Fibroblast of villous mesenchyme (primary cell): Measurements from ENCODE around the gene ENTPD1. TPM values are rescaled to one million over a fixed set of nuclear protein-coding genes. Genes with fewer than 3 reads are reported as not detected.
"Not testable (repeated sequence)": the region's sequence is repeated elsewhere in the genome, so short reads cannot be mapped to it uniquely, and the experiment has no call there.

ENCODE experiments used
- DNase-seq: peaks from one replicate; pipeline ENCODE4 v3.0.0-alpha.2; 2010; ENCODE audit warnings: low read depth
- H3K4me3 ChIP-seq: 2 replicates; pipeline ENCODE4 v1.5.1; 2011; ENCODE audit warnings: low read depth, mild to moderate bottlenecking, low read length
- total RNA-seq: library from RNA; depleted of rRNA; stranded (reverse); fragments of >200 nt; gene quantifications from 2 replicates; pipeline ENCODE4 v1.2.3, GENCODE V29; 2012
- TF ChIP-seq, protein P1 (sequence below): IDR thresholded peaks from 2 replicates; pipeline ENCODE4 v1.5.1; 2012; ENCODE audit warnings: low read depth, mild to moderate bottlenecking, low read length; ENCODE audit not compliant: insufficient read depth

Gene ENTPD1
- total RNA-seq, 1 donor, result 0.86 TPM

DNA sequence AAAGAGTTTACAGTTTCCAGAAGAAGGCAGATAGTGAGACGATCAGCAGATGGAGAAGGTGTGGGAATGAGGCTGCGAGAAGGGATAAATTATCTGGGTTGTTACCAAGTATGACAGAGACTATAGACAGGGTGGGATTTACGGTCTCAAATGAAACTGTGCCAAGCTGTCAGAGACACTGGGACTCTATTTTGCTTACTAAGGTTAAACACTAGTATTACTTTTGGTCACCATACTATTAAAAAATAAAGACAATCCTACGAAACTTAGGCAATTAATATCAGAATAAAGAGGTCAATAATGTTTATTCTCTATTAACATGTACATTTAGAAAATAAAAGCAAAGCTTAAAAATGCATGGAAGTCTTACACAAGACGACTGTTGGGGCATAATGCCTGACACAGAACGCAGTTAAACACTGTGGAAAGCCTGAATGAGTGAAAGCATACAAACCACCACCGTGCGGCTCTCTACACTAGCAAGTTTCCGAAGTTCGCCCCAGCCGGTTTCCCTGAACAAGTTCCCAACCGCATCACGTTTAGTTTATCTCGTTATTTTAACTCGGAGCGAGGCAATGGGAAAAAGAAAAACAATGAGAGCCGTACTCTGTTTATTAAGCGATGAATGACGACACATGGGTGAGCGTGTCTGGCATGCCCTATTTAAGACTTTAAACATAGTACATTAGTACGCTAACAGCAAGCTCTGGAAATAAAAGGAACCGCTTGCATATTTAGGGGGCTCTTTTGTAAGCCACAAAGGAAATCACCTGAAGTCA, 150.9 kb downstream of the ENTPD1 start:
- TF ChIP-seq, protein P1, sequence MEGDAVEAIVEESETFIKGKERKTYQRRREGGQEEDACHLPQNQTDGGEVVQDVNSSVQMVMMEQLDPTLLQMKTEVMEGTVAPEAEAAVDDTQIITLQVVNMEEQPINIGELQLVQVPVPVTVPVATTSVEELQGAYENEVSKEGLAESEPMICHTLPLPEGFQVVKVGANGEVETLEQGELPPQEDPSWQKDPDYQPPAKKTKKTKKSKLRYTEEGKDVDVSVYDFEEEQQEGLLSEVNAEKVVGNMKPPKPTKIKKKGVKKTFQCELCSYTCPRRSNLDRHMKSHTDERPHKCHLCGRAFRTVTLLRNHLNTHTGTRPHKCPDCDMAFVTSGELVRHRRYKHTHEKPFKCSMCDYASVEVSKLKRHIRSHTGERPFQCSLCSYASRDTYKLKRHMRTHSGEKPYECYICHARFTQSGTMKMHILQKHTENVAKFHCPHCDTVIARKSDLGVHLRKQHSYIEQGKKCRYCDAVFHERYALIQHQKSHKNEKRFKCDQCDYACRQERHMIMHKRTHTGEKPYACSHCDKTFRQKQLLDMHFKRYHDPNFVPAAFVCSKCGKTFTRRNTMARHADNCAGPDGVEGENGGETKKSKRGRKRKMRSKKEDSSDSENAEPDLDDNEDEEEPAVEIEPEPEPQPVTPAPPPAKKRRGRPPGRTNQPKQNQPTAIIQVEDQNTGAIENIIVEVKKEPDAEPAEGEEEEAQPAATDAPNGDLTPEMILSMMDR, result peak; percentile 34
- DNase-seq, result peak; percentile 72
- H3K4me3 ChIP-seq, result peak overlapping the region; percentile 68

DNA sequence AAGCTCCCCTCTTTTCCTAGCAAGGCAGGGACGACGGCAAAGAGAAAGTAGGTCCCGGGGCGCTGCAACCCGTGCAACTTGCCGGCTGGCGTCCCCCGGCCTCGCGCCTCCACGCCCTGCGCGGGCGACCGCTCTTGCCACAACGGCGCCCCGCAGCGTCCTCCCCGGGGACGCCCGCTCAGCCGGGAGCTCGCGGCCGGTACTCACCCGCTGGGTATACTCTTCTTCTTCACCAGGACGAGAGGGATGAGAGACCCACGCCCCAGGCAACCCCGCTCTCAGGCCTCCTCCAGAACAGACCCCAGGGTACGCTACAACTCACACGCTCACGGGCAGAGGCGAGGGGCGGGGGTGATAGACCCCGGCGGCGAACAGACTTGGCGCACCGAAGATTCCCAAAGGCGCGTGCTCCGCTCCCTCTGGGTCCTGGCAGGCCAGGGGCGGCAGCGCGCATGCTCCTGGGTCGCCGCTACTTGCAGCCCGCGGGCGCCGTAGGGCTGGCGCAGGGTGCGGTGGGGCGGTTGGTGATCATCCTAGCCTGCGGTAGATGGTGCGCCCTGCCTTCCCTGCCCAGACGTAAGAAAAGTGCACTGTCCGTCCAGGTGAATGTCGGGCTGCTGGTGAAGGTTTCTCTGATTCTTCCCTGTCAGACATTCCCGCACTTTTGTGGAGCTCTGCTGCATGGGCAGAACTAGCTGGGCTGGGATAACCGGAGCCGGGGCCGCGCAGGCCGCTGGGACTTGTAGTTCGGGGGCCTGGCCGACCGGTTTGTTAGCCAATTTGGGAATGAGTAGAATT, 151.7 kb downstream of the ENTPD1 start, which contains the start of gene CC2D2B:
Gene CC2D2B, plus strand, starts transcription at position 520 of the 798 bp plus-strand sequence. CDS start 3,349 bp downstream, outside the sequence.
- TF ChIP-seq, protein P1, result no peak
- peak; percentile 82 for DNase-seq
- H3K4me3 ChIP-seq, result peak within 1 kb of the TSS; percentile 68

DNA sequence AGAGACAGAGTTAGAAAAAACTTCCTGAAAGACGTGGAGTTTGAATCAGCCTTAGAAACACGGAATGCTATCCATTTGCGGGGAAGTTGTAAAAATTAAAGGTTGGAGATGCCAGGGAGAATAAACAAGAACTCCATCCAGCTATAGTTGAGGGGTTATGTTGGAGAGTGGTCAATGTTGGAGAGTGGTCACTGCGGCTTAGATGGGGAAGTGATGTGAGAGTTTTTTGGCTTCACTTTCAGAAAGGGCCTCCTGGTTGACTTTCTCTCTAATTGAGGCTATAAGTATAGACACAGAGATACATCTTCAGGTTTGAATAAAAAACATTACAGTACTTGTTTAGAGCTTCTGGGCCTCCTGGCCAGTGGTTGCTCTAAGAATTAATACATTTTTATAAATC, 152.5 kb downstream of the ENTPD1 start:
- TF ChIP-seq, protein P1, result no peak
- DNase-seq, result no peak
- no peak overlapping the region for H3K4me3 ChIP-seq

DNA sequence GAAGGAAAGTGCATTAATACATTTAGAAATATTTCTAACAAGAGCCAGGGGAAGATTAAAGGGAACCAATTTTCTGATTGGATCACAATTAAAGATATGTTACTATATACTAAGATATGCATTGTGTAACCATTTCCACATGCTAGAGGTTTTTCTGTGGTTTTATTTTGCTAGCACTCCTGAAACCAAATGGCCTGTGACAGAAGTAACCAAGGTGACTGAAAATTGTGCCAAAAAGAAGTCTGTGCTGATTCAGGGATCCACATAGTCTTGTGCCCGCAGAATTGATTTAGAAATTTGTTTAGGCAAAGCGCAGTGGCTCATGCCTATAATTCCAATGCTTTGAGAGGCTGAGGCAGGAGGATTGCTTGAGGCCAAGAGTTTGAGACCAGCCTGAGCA, 153.6 kb downstream of the ENTPD1 start:
- H3K4me3 ChIP-seq, result no peak overlapping the region
- TF ChIP-seq, protein P1, result no peak
- DNase-seq, result no peak

DNA sequence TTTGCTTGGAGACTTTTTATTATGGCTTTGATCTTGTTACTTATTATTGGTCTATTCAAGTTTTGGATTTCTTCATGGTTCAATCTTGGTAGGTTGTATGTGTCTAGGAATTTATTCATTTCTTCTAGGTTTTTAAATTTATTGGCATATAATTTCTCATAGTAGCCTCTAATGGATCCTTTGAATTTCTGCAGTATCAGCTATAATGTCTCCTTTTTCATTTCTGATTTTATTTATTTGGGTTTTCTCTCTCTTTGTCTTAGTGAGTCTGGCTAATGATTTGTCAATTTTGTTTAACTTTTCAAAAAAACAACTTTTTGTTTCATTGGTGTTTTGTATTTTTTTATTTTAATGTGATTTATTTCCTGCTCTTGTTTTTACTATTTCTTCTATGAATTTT, 160.1 kb downstream of the ENTPD1 start:
- DNase-seq, H3K4me3 ChIP-seq: not testable (repeated sequence)

Other genes starting within 250 kb of the ENTPD1 start
- gene SORBS1, start 194.8 kb upstream of the ENTPD1 start, total RNA-seq, result 8.2 and 13.2 TPM in 2 replicates
- 107 and 154 TPM in 2 replicates for gene ALDH18A1, start 99.5 kb upstream of the ENTPD1 start, total RNA-seq
- 27.4 and 39.7 TPM in 2 replicates for gene TCTN3, start 62.2 kb upstream of the ENTPD1 start, total RNA-seq
- 0.86 TPM in 1 of 2 replicates, not detected in the other for gene CC2D2B, start 151.8 kb downstream of the ENTPD1 start, total RNA-seq